Upper lobe of left lung (tissue), 6 donors: ENCODE data around the gene NAIF1. TPM values are rescaled to one million over a fixed set of nuclear protein-coding genes. Genes with fewer than 3 reads are reported as not detected.

Experiments used
- ATAC-seq, 2 donors: fragments of 200-7000 bp; cut with Tn5 transposase; one replicate each; pipeline ENCODE4 v1.9.1; 2022; ENCODE audit warnings: mild to moderate bottlenecking in 2 of 2, moderate library complexity in 2 of 2; ENCODE audit not compliant: low FRiP score in 2 of 2
- DNase-seq, 2 donors: peaks; one replicate each; pipeline ENCODE4 v3.0.0-alpha.2; 2019 to 2020
- H3K27ac ChIP-seq, 4 donors: fragments of 200-600 bp; sonication (generic); one replicate each; pipeline ENCODE4 v1.5.1; 2016 to 2019
- H3K27me3 ChIP-seq, 4 donors: fragments of 200-600 bp; sonication (generic); one replicate each; pipeline ENCODE4 v1.5.1; 2017 to 2019
- H3K36me3 ChIP-seq, 4 donors: fragments of 200-600 bp; sonication (generic); one replicate each; pipeline ENCODE4 v1.5.1; 2016 to 2019
- H3K4me1 ChIP-seq, 4 donors: fragments of 200-600 bp; sonication (generic); one replicate each; pipeline ENCODE4 v1.5.1; 2018 to 2019
- H3K4me3 ChIP-seq, 4 donors: fragments of 200-600 bp; sonication (generic); one replicate each; pipeline ENCODE4 v1.5.1; 2017 to 2019; ENCODE audit warnings: mild to moderate bottlenecking in 2 of 4, moderate library complexity in 1 of 4
- H3K9me3 ChIP-seq, 4 donors: fragments of 200-600 bp; sonication (generic); one replicate each; pipeline ENCODE4 v1.5.1; 2018 to 2019
- EP300 ChIP-seq, 4 donors: sonication (generic); formaldehyde crosslinking; IDR thresholded peaks; one replicate each; pipeline ENCODE4 v1.5.1; 2017; ENCODE audit warnings: antibody characterized with exemption in 4 of 4, control low read depth in 2 of 4
- POLR2A ChIP-seq, 4 donors: fragments of 450-650 bp; IDR thresholded peaks; one replicate each; pipeline ENCODE4 v1.5.1; 2016 to 2017; ENCODE audit warnings: antibody characterized with exemption in 4 of 4, mild to moderate bottlenecking in 2 of 4
- POLR2AphosphoS5 ChIP-seq, 2 donors: sonication (generic); formaldehyde crosslinking; IDR thresholded peaks; one replicate each; pipeline ENCODE4 v1.5.1; 2017; ENCODE audit warnings: antibody characterized with exemption in 2 of 2
- WGBS, 2 donors: methylation state at CpG; one replicate each; pipeline ENCODE4 v1.1.5; 2017 to 2018; 5-methylcytosine and 5-hydroxymethylcytosine counted together
- total RNA-seq, 6 donors: library from RNA; depleted of rRNA in 4 of 6; stranded (reverse); fragments of >200 nt in 4 of 6; gene quantifications; one replicate each; pipeline versions ENCODE4 v1.1.0 to v1.2.1, GENCODE V29; 2016 to 2021
- TF ChIP-seq, protein P1 (sequence below), 6 experiments: fragments of 450-650 bp in 4 of 6; fragments of 200-600 bp in 2 of 6; sonication (generic) in 2 of 6; IDR thresholded peaks; one replicate each; pipeline ENCODE4 v1.5.1; 2016 to 2019; ENCODE audit warnings: antibody characterized with exemption in 6 of 6
- donor health status: DM: no; HTN: no; CAD: no; lungs with moderate emphysema.
- donor health status: DM: no; HTN: yes; CAD: no; lungs with severe emphysema.

The NAIF1 gene
- total RNA-seq, 6 donors from 2014 or later, result 8.0 to 37.7 (median 13.0) TPM

DNA sequence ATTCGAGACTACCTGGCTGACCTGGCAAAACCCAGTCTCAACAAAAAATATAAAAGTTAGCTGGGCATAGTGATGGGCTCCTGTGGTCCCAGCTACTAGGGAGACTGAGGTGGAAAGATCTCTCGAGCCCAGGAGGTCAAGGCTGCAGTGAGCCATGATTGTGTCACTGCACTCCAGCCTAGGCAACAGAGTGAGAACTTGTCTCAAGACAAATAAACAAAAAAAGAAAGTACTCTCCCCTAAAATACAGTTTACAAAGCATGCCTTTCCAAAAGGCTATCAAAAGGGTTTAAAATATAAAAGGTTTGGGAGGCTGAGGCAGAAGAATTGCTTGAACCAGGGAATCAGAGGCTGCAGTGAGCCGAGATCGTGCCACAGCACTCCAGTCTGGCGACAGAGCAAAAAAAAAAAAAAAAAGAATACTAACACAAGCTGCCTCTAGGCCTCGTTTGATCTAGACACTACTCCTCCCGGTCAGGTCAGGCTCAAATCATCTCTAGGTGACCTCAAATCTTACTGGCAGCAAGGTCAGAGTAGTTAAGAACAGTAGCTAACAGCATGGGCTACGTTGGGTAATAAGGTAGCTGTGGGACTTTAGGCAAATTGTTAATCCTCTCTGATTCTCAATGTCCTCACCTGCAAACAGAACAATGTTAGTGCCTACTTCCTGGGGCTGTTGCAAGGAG, 9.3 kb downstream of the NAIF1 start:
- WGBS, 2 donors, result 80 to 81% methylated on average over 8 of the region's 8 CpGs

DNA sequence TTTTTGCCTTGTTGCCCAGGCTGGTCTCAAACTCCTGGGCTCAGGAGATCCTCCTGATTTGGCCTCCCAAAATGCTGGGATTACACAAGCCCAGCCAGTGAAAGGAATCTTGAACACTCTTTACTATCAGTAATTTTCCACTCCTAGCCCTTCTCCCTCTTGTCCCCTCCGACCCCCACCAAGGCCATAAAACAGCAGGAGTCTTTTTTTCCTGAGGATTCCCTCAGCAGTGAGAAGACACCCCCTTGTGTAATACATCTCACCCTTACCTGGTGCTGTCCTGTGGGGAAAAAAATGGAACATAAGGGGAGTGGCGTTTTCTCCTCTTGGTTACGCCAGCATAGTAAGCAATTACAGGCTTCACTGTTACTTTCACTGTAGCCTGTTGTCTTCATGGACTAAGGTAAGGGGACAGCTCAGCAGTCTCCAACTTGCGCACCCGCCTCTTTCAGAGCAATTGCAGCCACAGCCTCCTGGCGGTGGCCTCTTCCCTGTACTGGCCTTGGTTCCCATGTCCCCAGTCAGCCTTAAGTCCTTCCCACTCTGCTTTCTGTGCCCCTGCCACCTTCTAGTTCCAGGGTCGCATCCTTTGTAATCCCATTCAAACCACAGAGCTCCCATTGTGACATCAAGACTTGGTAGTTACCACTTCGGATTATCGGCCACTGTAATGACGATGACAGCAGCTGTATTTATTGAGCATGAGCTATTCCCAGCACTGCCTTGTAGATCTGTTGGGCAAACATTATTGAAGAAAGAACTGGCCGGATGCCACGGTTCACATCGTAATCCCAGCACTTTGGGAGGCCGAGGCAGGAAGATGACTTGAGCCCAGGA, 10.0 kb downstream of the NAIF1 start:
- Histone ChIP-seq H3K27ac (peak overlapping the region; percentile 41 to 88 (median 86)), H3K36me3 (peaks cover 0 to 6% (median 0%) of the 10 kb centered on the region in 4 donors), H3K27me3 (no peaks in the 10 kb centered on the region), H3K9me3 (no peaks in the 10 kb centered on the region), H3K4me1 (peaks cover 47 to 60% (median 55%) of the 10 kb centered on the region in 4 donors), H3K4me3 (no peak overlapping the region)
- TF ChIP-seq EP300 (IDR thresholded peaks at IDR 0.05) (no peak), POLR2AphosphoS5 (IDR thresholded peaks at IDR 0.05) (peak; percentile 16 to 60), POLR2A (IDR thresholded peaks at IDR 0.05) (no peak)
- TF ChIP-seq, protein P1, sequence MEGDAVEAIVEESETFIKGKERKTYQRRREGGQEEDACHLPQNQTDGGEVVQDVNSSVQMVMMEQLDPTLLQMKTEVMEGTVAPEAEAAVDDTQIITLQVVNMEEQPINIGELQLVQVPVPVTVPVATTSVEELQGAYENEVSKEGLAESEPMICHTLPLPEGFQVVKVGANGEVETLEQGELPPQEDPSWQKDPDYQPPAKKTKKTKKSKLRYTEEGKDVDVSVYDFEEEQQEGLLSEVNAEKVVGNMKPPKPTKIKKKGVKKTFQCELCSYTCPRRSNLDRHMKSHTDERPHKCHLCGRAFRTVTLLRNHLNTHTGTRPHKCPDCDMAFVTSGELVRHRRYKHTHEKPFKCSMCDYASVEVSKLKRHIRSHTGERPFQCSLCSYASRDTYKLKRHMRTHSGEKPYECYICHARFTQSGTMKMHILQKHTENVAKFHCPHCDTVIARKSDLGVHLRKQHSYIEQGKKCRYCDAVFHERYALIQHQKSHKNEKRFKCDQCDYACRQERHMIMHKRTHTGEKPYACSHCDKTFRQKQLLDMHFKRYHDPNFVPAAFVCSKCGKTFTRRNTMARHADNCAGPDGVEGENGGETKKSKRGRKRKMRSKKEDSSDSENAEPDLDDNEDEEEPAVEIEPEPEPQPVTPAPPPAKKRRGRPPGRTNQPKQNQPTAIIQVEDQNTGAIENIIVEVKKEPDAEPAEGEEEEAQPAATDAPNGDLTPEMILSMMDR (IDR thresholded peaks at IDR 0.05), result no peak
- WGBS, 2 donors, result 71 to 80% methylated on average over 14 of the region's 14 CpGs
- no peak for ATAC-seq
- peak in 1 of 2 donors; percentile 68 for DNase-seq

More for the DNA sequence above, 9.3 kb downstream of the NAIF1 start:
- Histone ChIP-seq H3K9me3 (no peaks in the 10 kb centered on the region), H3K27ac (peak overlapping the region; percentile 24 to 88 (median 86)), H3K4me3 (no peak overlapping the region), H3K36me3 (peaks cover 0 to 13% (median 2%) of the 10 kb centered on the region in 4 donors), H3K4me1 (peaks cover 52 to 68% (median 62%) of the 10 kb centered on the region in 4 donors), H3K27me3 (no peaks in the 10 kb centered on the region)
- no peak for DNase-seq
- TF ChIP-seq POLR2AphosphoS5 (IDR thresholded peaks at IDR 0.05) (no peak), EP300 (IDR thresholded peaks at IDR 0.05) (no peak)
- TF ChIP-seq, protein P1 (IDR thresholded peaks at IDR 0.05), result no peak
- no peak for ATAC-seq

DNA sequence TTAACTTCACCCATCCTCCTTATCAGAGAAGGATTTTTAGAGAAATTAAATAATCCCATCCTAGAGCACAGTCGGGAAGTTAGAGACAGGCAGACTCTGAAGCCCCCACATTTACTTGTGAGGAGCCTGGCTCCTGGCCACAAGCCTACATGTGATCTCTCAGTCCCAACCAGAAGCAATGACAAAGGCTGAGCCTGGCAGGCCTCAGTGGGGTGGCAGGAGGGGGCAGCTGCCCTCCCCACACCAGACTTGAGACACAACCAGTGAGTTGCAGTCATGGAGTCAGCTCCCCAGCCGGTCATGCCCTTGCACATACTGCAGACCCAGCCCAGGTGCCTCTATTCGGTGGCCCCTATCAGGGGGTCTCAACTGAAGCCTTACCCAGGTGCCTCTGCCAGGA, 11.0 kb downstream of the NAIF1 start:
- TF ChIP-seq EP300 (IDR thresholded peaks at IDR 0.05) (no peak), POLR2AphosphoS5 (IDR thresholded peaks at IDR 0.05) (no peak), POLR2A (IDR thresholded peaks at IDR 0.05) (no peak)
- TF ChIP-seq, protein P1 (IDR thresholded peaks at IDR 0.05), result no peak
- H3K36me3 ChIP-seq, result no peaks in the 10 kb centered on the region
- H3K4me1 ChIP-seq, result peaks cover 40 to 50% (median 46%) of the 10 kb centered on the region in 4 donors
- DNase-seq (peak; percentile 31 to 37), ATAC-seq (no peak)
- WGBS, 2 donors, result 88 to 93% methylated on average over 2 to 3 of the region's 3 CpGs
- no peak overlapping the region for H3K4me3 ChIP-seq
- H3K27ac ChIP-seq, result peak overlapping the region; percentile 77 to 88 (median 86)
- no peaks in the 10 kb centered on the region for H3K27me3 ChIP-seq
- no peaks in the 10 kb centered on the region for H3K9me3 ChIP-seq

DNA sequence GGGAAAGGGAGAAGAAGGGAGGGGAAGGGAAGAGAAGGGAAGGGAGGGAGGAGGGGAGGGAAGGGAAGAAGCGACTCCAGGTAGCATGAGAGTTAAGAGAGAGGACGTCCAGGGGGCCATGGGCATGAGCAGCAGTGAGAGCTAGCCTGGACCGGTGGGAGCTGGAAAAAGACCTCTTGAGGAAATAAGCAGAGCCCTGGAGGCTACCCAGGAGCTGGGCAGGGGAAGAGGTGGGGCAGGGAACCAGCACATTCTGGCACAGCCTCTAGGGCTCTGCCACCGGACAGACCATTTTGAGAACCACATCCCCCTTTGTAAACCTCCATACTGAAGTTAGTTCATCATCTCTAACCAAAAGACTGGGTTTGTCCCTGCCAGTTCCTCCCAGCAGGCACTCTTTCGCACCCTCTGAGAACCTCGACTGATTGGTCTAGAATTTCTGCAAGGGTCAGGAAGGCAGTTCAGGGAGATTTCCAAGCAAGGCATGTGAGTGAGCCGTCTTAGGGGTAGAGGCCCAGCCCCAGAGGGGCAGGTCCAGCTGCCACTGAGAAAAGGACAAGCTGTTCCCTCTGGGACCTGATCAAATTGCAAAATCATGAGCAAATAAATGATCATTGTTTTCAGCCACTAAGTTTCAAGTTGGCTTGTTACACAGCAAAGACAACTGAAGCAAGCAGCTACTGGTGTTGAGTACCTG, 11.6 kb downstream of the NAIF1 start:
- peak overlapping the region; percentile 77 to 88 (median 86) for H3K27ac ChIP-seq
- H3K4me3 ChIP-seq, result no peak overlapping the region
- DNase-seq (peak in 1 of 2 donors; percentile 84), ATAC-seq (peak; percentile 80 to 88)
- 24 to 39% methylated on average over 7 of the region's 7 CpGs for WGBS, 2 donors
- peaks cover 36 to 47% (median 42%) of the 10 kb centered on the region in 4 donors for H3K4me1 ChIP-seq
- TF ChIP-seq POLR2AphosphoS5 (IDR thresholded peaks at IDR 0.05) (peak; percentile 75), POLR2A (IDR thresholded peaks at IDR 0.05) (peak in 2 of 4 donors; percentile 23 to 71), EP300 (IDR thresholded peaks at IDR 0.05) (peak in 2 of 4 donors; percentile 70 to 93)
- TF ChIP-seq, protein P1 (IDR thresholded peaks at IDR 0.05), result no peak
- H3K9me3 ChIP-seq, result no peaks in the 10 kb centered on the region
- H3K27me3 ChIP-seq, result no peaks in the 10 kb centered on the region
- no peaks in the 10 kb centered on the region for H3K36me3 ChIP-seq
